GM23338 (cell line): ENCODE data around the gene PARD6A. TPM values are rescaled to one million over a fixed set of nuclear protein-coding genes. Genes with fewer than 3 reads are reported as not detected.

Experiments
- ATAC-seq: fragments of 200-7000 bp; cut with Tn5 transposase; 3 replicates; pipeline ENCODE4 v1.9.1; 2020
- DNase-seq: peaks from one replicate; pipeline ENCODE4 v3.0.0-alpha.2; 2015; ENCODE audit warnings: low spot score
- H2AFZ ChIP-seq: fragments of 200-600 bp; sonication (generic); 2 replicates; pipeline ENCODE4 v1.8.0; 2016; ENCODE audit warnings: antibody characterized with exemption, mild to moderate bottlenecking, moderate library complexity
- H3F3A ChIP-seq: fragments of 200-600 bp; sonication (generic); replicated peaks from 2 replicates; pipeline ENCODE4 v1.8.0; 2017; ENCODE audit warnings: antibody characterized with exemption, mixed run types, low read depth
- H3K27ac ChIP-seq: fragments of 200-600 bp; sonication (generic); 2 replicates; pipeline ENCODE4 v1.6.1; 2016; ENCODE audit warnings: low read depth
- H3K27me3 ChIP-seq: fragments of 200-600 bp; sonication (generic); 2 replicates; pipeline ENCODE4 v1.8.0; 2016; ENCODE audit warnings: mild to moderate bottlenecking, mixed run types, moderate library complexity; ENCODE audit not compliant: insufficient read depth
- H3K36me3 ChIP-seq: fragments of 200-600 bp; sonication (generic); 2 replicates; pipeline ENCODE4 v1.8.0; 2016; ENCODE audit warnings: mild to moderate bottlenecking; ENCODE audit not compliant: insufficient read depth
- H3K4me1 ChIP-seq: fragments of 200-600 bp; sonication (generic); 2 replicates; pipeline ENCODE4 v1.8.0; 2016; ENCODE audit warnings: mild to moderate bottlenecking, moderate library complexity; ENCODE audit not compliant: insufficient read depth
- H3K4me2 ChIP-seq: fragments of 200-600 bp; sonication (generic); 2 replicates; pipeline ENCODE4 v1.7.1; 2017; ENCODE audit warnings: mixed run types
- H3K4me3 ChIP-seq: fragments of 200-600 bp; sonication (generic); 2 replicates; pipeline ENCODE4 v1.6.1; 2016; ENCODE audit warnings: mixed run types
- H3K79me2 ChIP-seq: fragments of 200-600 bp; sonication (generic); replicated peaks from 2 replicates; pipeline ENCODE4 v1.8.0; 2017; ENCODE audit warnings: mild to moderate bottlenecking; ENCODE audit not compliant: insufficient read depth
- H3K9me2 ChIP-seq: fragments of 200-600 bp; sonication (generic); 2 replicates; pipeline ENCODE4 v1.8.0; 2017; ENCODE audit not compliant: insufficient read depth
- H4K20me1 ChIP-seq: fragments of 200-600 bp; sonication (generic); replicated peaks from 2 replicates; pipeline ENCODE4 v1.8.0; 2017; ENCODE audit warnings: mild to moderate bottlenecking; ENCODE audit not compliant: insufficient read depth
- H3K27ac Mint-ChIP-seq: 2 replicates; pipeline ENCODE4 v1.8.0; 2020; ENCODE audit warnings: inconsistent platforms, mild to moderate bottlenecking, moderate library complexity, mixed read lengths
- H3K27me3 Mint-ChIP-seq: 3 replicates; pipeline ENCODE4 v1.8.0; 2022; ENCODE audit warnings: low read depth, mild to moderate bottlenecking, moderate library complexity, mixed read lengths, inconsistent platforms; ENCODE audit not compliant: insufficient read depth, poor library complexity
- H3K36me3 Mint-ChIP-seq: 3 replicates; pipeline ENCODE4 v1.8.0; 2021; ENCODE audit warnings: low read depth, mild to moderate bottlenecking, inconsistent platforms, moderate library complexity, mixed read lengths
- H3K4me1 Mint-ChIP-seq: 3 replicates; pipeline ENCODE4 v1.8.0; 2020; ENCODE audit warnings: mild to moderate bottlenecking, inconsistent platforms, mixed read lengths
- H3K4me3 Mint-ChIP-seq: 3 replicates; pipeline ENCODE4 v1.8.0; 2021; ENCODE audit warnings: moderate library complexity, mild to moderate bottlenecking, inconsistent platforms, mixed read lengths
- H3K9me3 Mint-ChIP-seq: 3 replicates; pipeline ENCODE4 v1.8.0; 2020; ENCODE audit warnings: moderate library complexity, mild to moderate bottlenecking, inconsistent platforms, mixed read lengths
- CREB1 ChIP-seq: fragments of 250-450 bp; sonication (Bioruptor Pico); IDR thresholded peaks from 2 replicates; pipeline ENCODE4 v1.5.0; 2020; ENCODE audit warnings: low read depth, mild to moderate bottlenecking, moderate library complexity
- CTCF ChIP-seq, 2 experiments: fragments of 200-600 bp in 1 of 2; sonication (generic) in 1 of 2; conservative IDR thresholded peaks; 2 replicates each; pipeline versions ENCODE4 v1.5.1 to v1.6.1; 2016 to 2017; ENCODE audit warnings: antibody characterized with exemption in 2 of 2, low read depth in 2 of 2, mild to moderate bottlenecking in 2 of 2, moderate library complexity in 1 of 2
- ETS1 ChIP-seq: IDR thresholded peaks from 2 replicates; pipeline ENCODE4 v1.6.1; 2016; ENCODE audit warnings: antibody characterized with exemption
- EZH2 ChIP-seq: fragments of 200-600 bp; sonication (generic); IDR thresholded peaks from one replicate; pipeline ENCODE4 v1.8.0; 2017; ENCODE audit warnings: antibody characterized with exemption, mild to moderate bottlenecking, low read depth; ENCODE audit not compliant: unreplicated experiment
- EZH2phosphoT487 ChIP-seq: fragments of 200-600 bp; sonication (generic); IDR thresholded peaks from one replicate; pipeline ENCODE4 v1.8.1; 2018; ENCODE audit warnings: antibody characterized with exemption; ENCODE audit not compliant: unreplicated experiment
- JUNB ChIP-seq: IDR thresholded peaks from one replicate; pipeline ENCODE4 v1.6.1; 2016; ENCODE audit warnings: antibody characterized with exemption; ENCODE audit not compliant: unreplicated experiment
- POLR2AphosphoS5 ChIP-seq: IDR thresholded peaks from 2 replicates; pipeline ENCODE4 v1.6.1; 2016; ENCODE audit warnings: antibody characterized with exemption, low read depth
- REST ChIP-seq: IDR thresholded peaks from one replicate; pipeline ENCODE4 v1.6.1; 2018; ENCODE audit warnings: antibody characterized with exemption; ENCODE audit not compliant: unreplicated experiment
- STAT1 ChIP-seq: IDR thresholded peaks from one replicate; pipeline ENCODE4 v1.6.1; 2016; ENCODE audit warnings: antibody characterized with exemption; ENCODE audit not compliant: unreplicated experiment
- ZNF114 ChIP-seq: fragments of 250-450 bp; sonication (Bioruptor Pico); IDR thresholded peaks from 2 replicates; pipeline ENCODE4 v1.5.0; 2020; ENCODE audit warnings: mild to moderate bottlenecking, moderate library complexity
- ZNF462 ChIP-seq: fragments of 250-450 bp; sonication (Bioruptor Pico); IDR thresholded peaks from 2 replicates; pipeline ENCODE4 v1.5.0; 2020; ENCODE audit warnings: mild to moderate bottlenecking, moderate library complexity
- polyA plus RNA-seq: library from polyadenylated mRNA; unstranded; fragments of >200 nt; fragmentation: Nextera tagmentation; extraction: Ambion mirVana; gene quantifications from 2 replicates; pipeline ENCODE4 v1.2.1, GENCODE V29; 2016
- total RNA-seq: library from RNA; depleted of rRNA; stranded (reverse); fragments of >200 nt; shearing (Covaris generic); gene quantifications from 2 replicates; pipeline ENCODE4 v1.2.3, GENCODE V29; 2014

The PARD6A gene
- total and polyA plus RNA-seq, 2 experiments from 2014 or later: 11.1 to 15.7 TPM

- TF ChIP-seq ETS1 (no peak), CREB1 (no peak), ZNF114 (no peak), POLR2AphosphoS5 (no peak)
Observed at GRCh38 chr16:67676939-67677338, 16.2 kb downstream of the PARD6A start (continued).

- H3K36me3 ChIP-seq: no peaks in the 10 kb centered on the region
- DNase-seq: peak; percentile 65
- TF ChIP-seq CREB1: no peak
- TF ChIP-seq POLR2AphosphoS5: no peak
- no peak for TF ChIP-seq ZNF114
- TF ChIP-seq REST: no peak
- TF ChIP-seq ETS1: no peak
- no peak for TF ChIP-seq JUNB
- no peak for TF ChIP-seq STAT1
- TF ChIP-seq EZH2: no peak
- TF ChIP-seq CTCF (conservative IDR thresholded peaks at IDR 0.05; ENCODE audit: low read depth in 2 of 2): no peak
- no peak for TF ChIP-seq ZNF462 (CRISPR knock-in tag)
- TF ChIP-seq EZH2phosphoT487: no peak
Observed at GRCh38 chr16:67677712-67678111, 17.0 kb downstream of the PARD6A start.

More at GRCh38 chr16:67677712-67678111, 17.0 kb downstream of the PARD6A start:
- Mint-ChIP-seq H3K36me3 (0 out of 3 replicates have a peak, but pooled peaks cover 3% of the 10 kb centered on the region), H3K4me3 (no peak overlapping the region), H3K27me3 (peaks cover 15% of the 10 kb centered on the region), H3K27ac (peak overlapping the region; percentile 15; the same call in 1 of the 2 replicates), H3K4me1 (0 out of 3 replicates have a peak, but pooled peaks cover 3% of the 10 kb centered on the region), H3K9me3 (no peaks in the 10 kb centered on the region)
- Histone ChIP-seq H2AFZ (no peak overlapping the region), H3K9me2 (no peaks in the 10 kb centered on the region), H3K4me2 (no peak overlapping the region), H3K79me2 (no peaks in the 10 kb centered on the region), H4K20me1 (peaks cover 10% of the 10 kb centered on the region), H3K4me1 (no peaks in the 10 kb centered on the region), H3F3A (no peaks in the 10 kb centered on the region), H3K4me3 (no peak overlapping the region), H3K27ac (peak overlapping the region; percentile 55; the same call in 1 of the 2 replicates), H3K27me3 (no peaks in the 10 kb centered on the region)
- peak; percentile 23; the same call in 2 of the 3 replicates for ATAC-seq
